HG02623 (cell line): ENCODE data around the gene S100A6.
"Not testable (repeated sequence)": the region's sequence is repeated elsewhere in the genome, so short reads cannot be mapped to it uniquely, and the experiment has no call there.

Experiments used
- ATAC-seq: cut with Tn5 transposase; IDR thresholded peaks from one replicate; pipeline ENCODE4 v1.9.1; 2021; ENCODE audit warnings: moderate library complexity; ENCODE audit not compliant: unreplicated experiment

S100A6 gene

GRCh38 chr1:153535242-153536011, at the start of gene S100A6:
S100A6 (minus strand) TSS chr1:153535991; CDS start chr1:153535339, 652 bp downstream.
- ATAC-seq = no peak

- ATAC-seq = no peak
Measured at GRCh38 chr1:153585006-153585405, 49.2 kb upstream of the S100A6 start.

- no peak for ATAC-seq
Measured at GRCh38 chr1:153583976-153584375, 48.2 kb upstream of the S100A6 start.

GRCh38 chr1:153583514-153583913, 47.7 kb upstream of the S100A6 start:
- not testable (repeated sequence) for ATAC-seq

GRCh38 chr1:153582836-153583235, 47.0 kb upstream of the S100A6 start:
- not testable (repeated sequence) for ATAC-seq

- no peak for ATAC-seq
Measured at GRCh38 chr1:153578936-153579335, 43.1 kb upstream of the S100A6 start.

GRCh38 chr1:153578490-153578889, 42.7 kb upstream of the S100A6 start:
- no peak for ATAC-seq

- no peak for ATAC-seq
Measured at GRCh38 chr1:153577624-153578051, 41.8 kb upstream of the S100A6 start.

GRCh38 chr1:153577138-153577537, 41.3 kb upstream of the S100A6 start:
- no peak for ATAC-seq

GRCh38 chr1:153575497-153575896, 39.7 kb upstream of the S100A6 start:
- not testable (repeated sequence) for ATAC-seq

GRCh38 chr1:153575081-153575491, 39.3 kb upstream of the S100A6 start:
- ATAC-seq = not testable (repeated sequence)

GRCh38 chr1:153573351-153573750, 37.6 kb upstream of the S100A6 start:
- ATAC-seq = no peak

GRCh38 chr1:153572569-153573015, 36.8 kb upstream of the S100A6 start:
- ATAC-seq = peak; percentile 64

GRCh38 chr1:153571706-153572105, 35.9 kb upstream of the S100A6 start:
- no peak for ATAC-seq

GRCh38 chr1:153570874-153571273, 35.1 kb upstream of the S100A6 start:
- no peak for ATAC-seq

GRCh38 chr1:153569465-153569864, 33.7 kb upstream of the S100A6 start:
- ATAC-seq = no peak

- no peak for ATAC-seq
Measured at GRCh38 chr1:153568367-153569099, 32.7 kb upstream of the S100A6 start.

GRCh38 chr1:153567621-153568366, 32.0 kb upstream of the S100A6 start:
- no peak for ATAC-seq

- no peak for ATAC-seq
Measured at GRCh38 chr1:153566414-153567371, 30.9 kb upstream of the S100A6 start.
